HG03045 (cell line): ENCODE data around the gene COPG1.

Experiments used
- ATAC-seq: cut with Tn5 transposase; IDR thresholded peaks from one replicate; pipeline ENCODE4 v1.9.1; 2021; ENCODE audit warnings: mild to moderate bottlenecking, moderate library complexity; ENCODE audit not compliant: unreplicated experiment

COPG1 gene

DNA sequence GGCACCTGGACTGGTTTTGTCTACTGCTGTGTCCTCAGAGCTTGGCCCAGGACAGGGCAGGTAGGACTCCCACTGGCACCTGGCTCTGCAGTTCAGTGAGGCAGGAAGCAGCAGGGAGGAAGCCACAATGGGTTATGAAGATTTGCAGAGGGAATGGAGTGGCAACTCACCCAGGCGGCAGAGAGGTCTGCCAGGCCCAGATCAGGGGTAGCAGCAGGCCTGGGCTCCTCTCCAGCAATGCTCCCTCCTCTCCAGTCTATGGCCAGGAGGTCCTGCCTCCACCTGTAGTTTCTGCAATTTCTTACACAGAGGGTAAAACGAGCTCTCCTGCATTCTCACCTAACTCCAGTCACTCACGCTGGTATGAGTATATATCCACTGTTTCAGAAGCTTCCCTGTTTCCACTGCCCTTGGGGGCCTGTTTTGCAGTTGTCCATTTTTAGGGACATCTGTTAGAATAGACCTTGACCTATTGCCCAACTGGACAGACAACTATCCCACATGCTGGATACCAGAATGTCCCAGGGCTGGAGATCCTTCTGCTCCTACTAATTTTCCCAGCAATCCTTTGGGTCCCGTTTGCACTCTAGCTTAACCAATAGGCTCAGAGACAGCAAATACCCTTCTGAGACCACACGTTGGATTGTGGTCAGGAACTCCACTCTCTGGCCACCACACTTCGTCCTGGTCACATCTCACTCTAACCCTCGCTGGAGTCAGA, 64.4 kb downstream of the COPG1 start:
- no peak for ATAC-seq

GRCh38 chr3:129314386-129315222, 65.2 kb downstream of the COPG1 start:
- no peak for ATAC-seq

DNA sequence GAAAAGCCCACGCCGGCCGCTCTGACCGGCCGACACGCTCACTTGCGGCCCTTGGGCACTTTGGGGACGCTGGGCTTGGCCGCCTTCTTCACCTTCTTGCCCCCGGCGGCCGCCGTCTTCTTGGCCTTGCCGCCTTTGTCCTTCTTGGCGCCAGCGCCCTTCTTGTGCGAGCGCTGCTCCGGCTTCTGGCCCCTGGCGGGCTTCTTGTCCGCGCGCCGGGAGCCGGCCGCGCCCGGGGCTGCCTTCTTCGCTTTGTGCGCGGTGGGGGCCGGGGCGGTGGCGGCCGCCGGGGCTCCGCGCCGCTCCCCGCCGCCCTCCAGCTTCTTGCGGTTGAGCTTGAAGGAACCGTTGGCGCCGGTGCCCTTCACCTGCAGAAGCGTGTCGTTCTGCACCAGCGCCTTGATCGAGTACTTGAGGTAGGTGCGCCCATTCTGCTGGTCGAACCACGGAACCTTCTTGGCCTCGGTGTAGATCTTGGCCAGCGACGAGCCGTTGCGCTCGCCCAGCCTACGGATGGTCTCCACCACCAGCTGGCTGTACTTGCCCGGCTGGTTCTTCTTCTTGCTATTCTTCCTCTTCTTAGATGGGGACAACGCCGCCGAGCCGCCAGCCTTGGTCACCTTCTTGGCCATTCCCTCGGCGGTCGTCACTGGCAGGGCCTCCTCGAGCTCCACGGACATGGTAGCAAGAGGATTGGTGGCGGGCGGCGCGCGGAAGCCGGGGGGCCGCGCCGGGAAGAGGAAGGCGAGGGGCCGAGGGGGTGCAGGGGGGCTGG, 66.0 kb downstream of the COPG1 start:
- ATAC-seq = no peak

- no peak for ATAC-seq
These were observed 66.5 kb downstream of the COPG1 start for GRCh38 chr3:129315998-129316247.

- ATAC-seq = peak; percentile 31
These were observed 67.0 kb downstream of the COPG1 start for GRCh38 chr3:129316248-129317013.

- ATAC-seq = no peak
These were observed 67.8 kb downstream of the COPG1 start for GRCh38 chr3:129317014-129317771.

DNA sequence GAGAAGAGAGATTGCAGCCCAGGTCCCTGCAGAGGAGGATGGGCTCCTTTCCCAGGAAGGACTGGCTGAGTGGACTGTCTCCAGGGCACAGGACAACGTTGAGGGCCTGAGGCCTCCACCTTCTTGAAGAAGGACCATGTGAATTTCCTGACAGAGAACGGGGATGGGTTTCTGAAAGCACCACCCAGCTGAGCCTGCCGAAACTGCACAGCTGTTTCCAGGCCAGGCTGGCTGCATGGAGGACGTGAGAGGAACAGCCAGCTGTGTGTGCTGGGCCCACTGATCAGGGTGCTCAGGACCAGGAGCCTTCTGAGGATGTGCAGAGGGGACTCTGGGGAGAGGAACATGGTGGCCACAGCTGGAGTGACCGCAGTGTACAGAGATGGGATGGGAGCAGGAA, 68.4 kb downstream of the COPG1 start:
- ATAC-seq = no peak

DNA sequence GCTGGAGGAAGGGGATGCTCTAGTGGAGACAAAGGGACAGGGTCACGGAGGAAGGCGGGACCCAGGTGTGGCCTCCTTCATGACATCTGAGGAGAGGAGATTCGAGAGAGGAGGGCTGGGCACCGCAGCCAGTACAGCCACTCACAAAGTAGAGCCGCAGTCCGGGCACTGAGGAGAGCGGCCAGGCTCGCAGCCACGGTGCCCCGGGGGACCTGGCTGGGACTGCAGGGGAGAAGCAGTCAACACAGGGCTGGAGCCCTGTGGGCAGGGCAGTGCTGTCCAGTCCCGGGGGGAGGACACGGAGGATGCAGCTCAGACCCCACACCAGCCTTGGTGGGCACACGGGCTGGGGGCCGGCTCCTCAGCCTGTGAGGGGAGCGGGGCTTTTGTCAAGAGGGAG, 69.5 kb downstream of the COPG1 start:
- ATAC-seq = no peak

DNA sequence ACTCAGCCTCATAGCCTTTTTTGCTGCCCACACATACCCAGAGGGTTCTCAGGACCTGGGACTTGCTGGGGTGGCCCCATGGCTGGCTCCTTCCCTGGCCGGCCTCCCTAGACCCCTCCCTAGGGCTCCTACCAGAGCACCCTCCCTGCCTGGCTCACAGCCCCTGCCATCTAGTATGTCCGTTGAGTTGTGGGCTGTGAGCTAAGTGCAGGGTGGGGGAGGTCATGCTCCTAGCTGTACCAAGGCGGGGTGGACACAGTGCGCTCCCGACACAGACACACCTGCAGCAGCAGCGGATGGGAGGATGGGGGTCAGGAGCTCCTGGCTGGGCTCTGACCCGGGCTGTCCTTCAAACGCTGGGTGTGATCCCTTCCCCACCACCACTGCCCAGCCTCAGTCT, 70.9 kb downstream of the COPG1 start:
- ATAC-seq = no peak

DNA sequence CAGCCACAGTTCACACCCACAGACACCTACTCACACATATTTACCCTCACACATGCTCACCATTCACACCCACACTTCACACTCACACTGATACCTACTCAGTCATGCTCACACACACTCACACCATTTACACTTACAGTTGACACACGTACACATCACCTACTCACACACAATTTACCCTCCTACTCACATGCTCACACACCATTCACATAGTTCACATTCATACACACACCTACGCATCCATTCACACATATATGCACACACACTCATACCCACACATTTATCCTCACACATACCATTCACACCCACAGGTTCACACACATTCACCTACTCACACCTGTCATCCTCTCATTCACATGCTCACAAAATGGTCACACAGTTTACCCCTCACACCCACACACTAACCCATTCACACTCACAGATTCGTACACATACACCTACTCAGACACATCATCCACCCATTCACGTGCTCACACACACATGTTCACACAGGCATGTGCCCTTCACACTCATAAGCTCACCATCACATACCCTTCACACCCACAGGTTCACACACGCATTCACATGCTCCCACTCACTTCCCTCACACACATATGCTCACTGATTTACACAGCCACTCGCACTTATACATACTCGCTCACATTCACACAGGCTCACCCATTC, 71.5 kb downstream of the COPG1 start:
- ATAC-seq = no peak

GRCh38 chr3:129321887-129322286, 72.5 kb downstream of the COPG1 start:
- no peak for ATAC-seq

DNA sequence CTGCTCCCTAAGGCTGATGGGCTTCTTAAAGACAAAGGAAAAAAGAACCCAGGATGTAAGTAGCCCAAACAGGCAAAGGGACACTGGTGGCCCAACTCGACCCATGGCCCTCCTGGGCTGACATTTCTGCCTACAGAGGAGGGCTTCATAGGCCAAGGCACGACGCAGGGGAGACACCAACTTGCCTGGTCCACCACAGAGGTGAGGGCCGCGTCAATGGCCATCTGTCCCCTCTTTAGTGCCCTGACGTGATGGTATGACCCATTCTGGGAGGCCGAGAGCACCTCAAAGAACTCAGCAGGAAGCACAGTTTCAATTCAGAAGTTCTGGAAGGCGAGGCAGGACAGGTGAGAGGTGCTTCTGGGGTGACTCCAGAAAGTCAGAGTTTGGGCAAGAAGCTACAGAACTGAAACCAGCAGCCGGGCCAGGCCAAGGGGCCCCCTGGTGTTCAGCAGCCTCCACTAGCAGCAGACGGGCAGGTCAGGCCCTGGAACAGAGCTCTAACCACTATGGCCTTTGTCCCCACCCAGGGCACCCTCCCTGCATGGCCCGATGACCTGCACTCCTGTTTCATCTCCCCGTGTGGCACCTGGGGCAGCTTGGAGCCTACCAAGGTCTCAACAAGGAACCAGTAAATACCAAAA, 74.4 kb downstream of the COPG1 start:
- peak; percentile 43 for ATAC-seq

- no peak for ATAC-seq
These were observed 75.4 kb downstream of the COPG1 start for GRCh38 chr3:129324855-129325254.

DNA sequence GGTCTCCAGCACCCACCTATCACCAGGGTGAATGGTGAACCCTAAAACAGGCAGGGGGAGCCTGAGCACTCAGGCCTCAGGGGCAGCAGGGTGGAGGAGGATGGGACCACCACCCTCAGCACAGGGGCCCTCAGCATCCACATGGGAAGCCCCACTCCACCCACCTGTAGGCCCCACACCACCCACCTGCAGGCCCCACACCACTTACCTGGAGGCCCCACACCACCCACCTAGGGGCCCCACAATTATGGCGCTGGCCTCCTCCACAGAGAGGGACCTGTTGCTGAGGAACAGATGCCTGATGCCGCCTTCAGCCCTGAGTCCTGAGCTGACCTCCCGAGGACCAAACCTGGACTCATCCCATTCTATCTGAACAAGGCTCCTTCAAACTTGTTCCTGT, 76.0 kb downstream of the COPG1 start:
- ATAC-seq = no peak

- ATAC-seq = no peak
These were observed 76.7 kb downstream of the COPG1 start for GRCh38 chr3:129326138-129326537.

GRCh38 chr3:129326595-129326994, 77.2 kb downstream of the COPG1 start:
- ATAC-seq = no peak
